Measurements from ENCODE around the gene RASL12. TPM values are rescaled to one million over a fixed set of nuclear protein-coding genes. Genes with fewer than 3 reads are reported as not detected.

Gene RASL12
- total RNA-seq, 1 experiment from 2014 or later: 0.67 TPM

DNA sequence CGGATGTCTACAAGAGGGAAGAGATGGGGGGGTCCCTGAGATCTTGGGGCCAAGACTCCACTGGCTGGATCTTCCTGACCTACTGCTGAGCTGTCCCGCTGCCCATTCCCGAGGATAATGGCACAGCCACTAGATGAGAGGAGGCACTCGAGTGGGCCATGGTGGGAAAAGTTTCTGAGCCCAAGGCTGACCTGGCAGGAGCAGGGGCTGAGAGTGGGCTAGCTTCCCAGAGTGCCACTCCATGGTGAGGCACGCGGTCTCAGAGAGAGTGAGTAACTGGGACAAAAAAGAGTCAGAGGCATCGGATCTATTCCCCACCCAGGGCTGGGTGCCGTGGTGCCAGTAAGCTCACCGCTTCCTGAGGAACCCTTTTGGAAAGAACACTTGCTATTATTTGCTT lies 11.7 kb downstream of the RASL12 start:
- no peak overlapping the region for H3K27ac ChIP-seq (ENCODE audit: low read length)
- CTCF ChIA-PET: interaction anchor here (0.7 kb wide), 1 partner anchor 241 kb away, joined by 5 read pairs; no protein-coding TSS in a partner anchor
- in situ Hi-C loops (cut with HindIII; ENCODE audit: low pct_unique_long_range_greater_than_20kb, low sequenced_read_pairs): no loop called here

DNA sequence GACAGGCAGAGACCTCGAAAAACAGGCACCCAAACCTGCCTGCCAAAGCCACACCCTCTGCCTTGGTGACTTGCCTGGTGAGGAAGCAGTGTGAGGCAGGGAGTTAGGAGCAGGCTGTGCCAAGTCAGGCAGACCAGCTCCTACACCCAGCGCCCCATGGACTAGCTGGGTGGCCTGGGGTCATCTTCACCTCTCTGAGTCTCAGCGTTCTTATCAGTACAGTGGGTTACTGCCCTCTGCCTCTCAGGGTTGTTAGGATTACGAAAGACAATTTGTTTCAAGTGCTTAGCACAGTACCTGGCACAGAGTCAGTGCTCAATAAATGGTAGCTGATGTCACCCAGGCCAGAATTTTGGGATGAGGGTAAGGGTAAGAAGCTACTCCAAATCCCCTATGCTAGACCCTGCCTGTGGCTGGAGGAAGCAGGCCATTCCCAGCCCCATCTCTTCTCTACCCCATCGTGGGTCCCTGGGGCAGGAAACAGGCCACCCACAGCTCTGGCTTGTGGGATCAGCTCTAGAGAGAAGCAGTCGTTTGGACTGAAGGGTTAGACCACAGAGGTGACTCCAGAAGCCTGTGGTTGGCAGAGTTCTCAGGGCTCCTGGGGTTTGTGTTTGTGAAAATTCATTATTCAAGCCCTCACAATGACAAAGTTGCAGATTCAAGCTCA lies 12.5 kb downstream of the RASL12 start:
- Histone ChIP-seq H3K27me3 (ENCODE audit: control insufficient read depth, insufficient read depth, low read length) (no peaks in the 10 kb centered on the region), H3K36me3 (ENCODE audit: control insufficient read depth, insufficient read depth, low read length) (no peaks in the 10 kb centered on the region), H3K9me3 (ENCODE audit: control insufficient read depth, insufficient read depth, low read depth, low read length) (no peaks in the 10 kb centered on the region), H3K4me1 (ENCODE audit: control insufficient read depth, insufficient read depth, low read length) (0 out of 2 replicates have a peak, but pooled peaks cover 5% of the 10 kb centered on the region), H3K27ac (ENCODE audit: low read length) (no peak overlapping the region), H3K4me3 (ENCODE audit: low read depth in 2 of 2, low read length in 2 of 2) (no peak overlapping the region)
- no peak for ATAC-seq
- CTCF ChIA-PET: interaction anchor here (0.6 to 1.2 kb wide), 4 partner anchors 28 to 259 kb away, joined by 4 to 6 read pairs (median 5); no protein-coding TSS in a partner anchor
- DNase-seq (ENCODE audit: low read depth, low spot score): no peak
- BruUV-seq (replicated peaks): no TSS peak
- in situ Hi-C loops (cut with HindIII; ENCODE audit: low pct_unique_long_range_greater_than_20kb, low sequenced_read_pairs): no loop called here
- intact Hi-C loops (cut with micrococcal nuclease; ENCODE audit: unreplicated experiment): no loop called here
- TF ChIP-seq SIN3A (IDR thresholded peaks at IDR 0.05; ENCODE audit: borderline replicate concordance, insufficient read depth, low read depth, low read length) (no peak), REST (IDR thresholded peaks at IDR 0.05; ENCODE audit: insufficient read depth in 1 of 2, low read depth in 2 of 2, low read length in 1 of 2) (no peak), POLR2AphosphoS5 (IDR thresholded peaks at IDR 0.05; ENCODE audit: low read depth, low read length) (no peak), TCF7L2 (IDR thresholded peaks at IDR 0.05; ENCODE audit: low read depth, low read length) (no peak)
- TF ChIP-seq, protein P1, sequence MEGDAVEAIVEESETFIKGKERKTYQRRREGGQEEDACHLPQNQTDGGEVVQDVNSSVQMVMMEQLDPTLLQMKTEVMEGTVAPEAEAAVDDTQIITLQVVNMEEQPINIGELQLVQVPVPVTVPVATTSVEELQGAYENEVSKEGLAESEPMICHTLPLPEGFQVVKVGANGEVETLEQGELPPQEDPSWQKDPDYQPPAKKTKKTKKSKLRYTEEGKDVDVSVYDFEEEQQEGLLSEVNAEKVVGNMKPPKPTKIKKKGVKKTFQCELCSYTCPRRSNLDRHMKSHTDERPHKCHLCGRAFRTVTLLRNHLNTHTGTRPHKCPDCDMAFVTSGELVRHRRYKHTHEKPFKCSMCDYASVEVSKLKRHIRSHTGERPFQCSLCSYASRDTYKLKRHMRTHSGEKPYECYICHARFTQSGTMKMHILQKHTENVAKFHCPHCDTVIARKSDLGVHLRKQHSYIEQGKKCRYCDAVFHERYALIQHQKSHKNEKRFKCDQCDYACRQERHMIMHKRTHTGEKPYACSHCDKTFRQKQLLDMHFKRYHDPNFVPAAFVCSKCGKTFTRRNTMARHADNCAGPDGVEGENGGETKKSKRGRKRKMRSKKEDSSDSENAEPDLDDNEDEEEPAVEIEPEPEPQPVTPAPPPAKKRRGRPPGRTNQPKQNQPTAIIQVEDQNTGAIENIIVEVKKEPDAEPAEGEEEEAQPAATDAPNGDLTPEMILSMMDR (IDR thresholded peaks at IDR 0.05): no peak
- POLR2A ChIA-PET: interaction anchor here (1.0 to 1.1 kb wide), 2 partner anchors 20 to 23 kb away, joined by 3 to 4 read pairs; no protein-coding TSS in a partner anchor

More for the DNA sequence above, 11.7 kb downstream of the RASL12 start:
- Histone ChIP-seq H3K36me3 (ENCODE audit: control insufficient read depth, insufficient read depth, low read length) (no peaks in the 10 kb centered on the region), H3K4me3 (ENCODE audit: low read depth in 2 of 2, low read length in 2 of 2) (no peak overlapping the region), H3K4me1 (ENCODE audit: control insufficient read depth, insufficient read depth, low read length) (0 out of 2 replicates have a peak, but pooled peaks cover 5% of the 10 kb centered on the region), H3K27me3 (ENCODE audit: control insufficient read depth, insufficient read depth, low read length) (no peaks in the 10 kb centered on the region), H3K9me3 (ENCODE audit: control insufficient read depth, insufficient read depth, low read depth, low read length) (no peaks in the 10 kb centered on the region)
- DNase-seq (ENCODE audit: low read depth, low spot score): no peak
- intact Hi-C loops (cut with micrococcal nuclease; ENCODE audit: unreplicated experiment): no loop called here
- no peak for ATAC-seq
- BruUV-seq (replicated peaks): no TSS peak
- TF ChIP-seq, protein P1 (IDR thresholded peaks at IDR 0.05): no peak
- TF ChIP-seq POLR2AphosphoS5 (IDR thresholded peaks at IDR 0.05; ENCODE audit: low read depth, low read length) (no peak), REST (IDR thresholded peaks at IDR 0.05; ENCODE audit: insufficient read depth in 1 of 2, low read depth in 2 of 2, low read length in 1 of 2) (no peak), TCF7L2 (IDR thresholded peaks at IDR 0.05; ENCODE audit: low read depth, low read length) (no peak), SIN3A (IDR thresholded peaks at IDR 0.05; ENCODE audit: borderline replicate concordance, insufficient read depth, low read depth, low read length) (no peak)
- POLR2A ChIA-PET: interaction anchor here (0.6 to 1.1 kb wide), 3 partner anchors 11 to 22 kb away, joined by 3 to 4 read pairs (median 3); no protein-coding TSS in a partner anchor

All from Panc1 (cell line).